ENCODE measurements around the gene MTO1.

GRCh38 chr6:73418081-73418741 lies 43.3 kb upstream of the MTO1 start:
- TF ChIP-seq POLR2A (IDR thresholded peaks at IDR 0.05) (no peak), CTCF (IDR thresholded peaks at IDR 0.05) (no peak)

Data from body of pancreas (tissue), 4 donors.